SU-DHL-6 (cell line): ENCODE results near the gene MPZL1.

Experiments used
- H2AFZ ChIP-seq: fragments of 200-600 bp; sonication (generic); 2 replicates; pipeline ENCODE4 v1.6.1; 2014; ENCODE audit warnings: low read depth, mild to moderate bottlenecking, moderate library complexity, mixed read lengths, antibody characterized with exemption, low read length; ENCODE audit not compliant: severe bottlenecking
- H3F3A ChIP-seq: fragments of 200-600 bp; shearing (Covaris generic); 2 replicates; pipeline ENCODE4 v1.6.0; 2016; ENCODE audit warnings: antibody characterized with exemption, mild to moderate bottlenecking; ENCODE audit not compliant: insufficient read depth
- H3K27ac ChIP-seq: fragments of 200-600 bp; sonication (generic); 2 replicates; pipeline ENCODE4 v1.5.1; 2016; ENCODE audit warnings: low read depth, mild to moderate bottlenecking, low read length, moderate library complexity, mixed read lengths
- H3K27me3 ChIP-seq: fragments of 200-600 bp; sonication (generic), shearing (Covaris generic); 2 replicates; pipeline ENCODE4 v1.6.0; 2014; ENCODE audit warnings: mild to moderate bottlenecking, low read length
- H3K36me3 ChIP-seq: fragments of 200-600 bp; sonication (generic); 2 replicates; pipeline ENCODE4 v1.6.1; 2014; ENCODE audit warnings: mild to moderate bottlenecking, low read length, mixed read lengths
- H3K4me2 ChIP-seq: fragments of 300-600, 200-600 bp; shearing (Covaris generic), sonication (generic); 2 replicates; pipeline ENCODE4 v1.6.0; 2014; ENCODE audit warnings: low read length, low read depth, mild to moderate bottlenecking; ENCODE audit not compliant: poor library complexity, severe bottlenecking
- H3K4me3 ChIP-seq: fragments of 200-600 bp; sonication (generic); 2 replicates; pipeline ENCODE4 v1.5.1; 2014; ENCODE audit warnings: antibody characterized with exemption, low read length, mild to moderate bottlenecking, mixed read lengths; ENCODE audit not compliant: insufficient read depth, poor library complexity, severe bottlenecking
- H3K79me2 ChIP-seq: fragments of 200-600 bp; sonication (generic); 2 replicates; pipeline ENCODE4 v1.6.1; 2014; ENCODE audit warnings: mild to moderate bottlenecking, low read length, moderate library complexity; ENCODE audit not compliant: insufficient read depth
- H3K9ac ChIP-seq: fragments of 200-600 bp; sonication (generic); 2 replicates; pipeline ENCODE4 v1.7.0; 2014; ENCODE audit warnings: mild to moderate bottlenecking, low read length
- H3K9me2 ChIP-seq: fragments of 200-600 bp; sonication (generic); replicated peaks from 2 replicates; pipeline ENCODE4 v1.6.1; 2014; ENCODE audit warnings: low read length; ENCODE audit not compliant: insufficient read depth
- H3K9me3 ChIP-seq: fragments of 200-600 bp; sonication (generic); 2 replicates; pipeline ENCODE4 v1.6.1; 2014; ENCODE audit warnings: low read length, mixed read lengths; ENCODE audit not compliant: insufficient read depth
- H4K20me1 ChIP-seq: fragments of 200-600 bp; sonication (generic); 2 replicates; pipeline ENCODE4 v1.6.1; 2014; ENCODE audit warnings: low read depth, mild to moderate bottlenecking, antibody characterized with exemption, low read length, moderate library complexity, mixed read lengths
- CTCF ChIP-seq: fragments of 200-600 bp; sonication (generic); IDR thresholded peaks from one replicate; pipeline ENCODE4 v1.5.1; 2017; ENCODE audit warnings: antibody characterized with exemption, mild to moderate bottlenecking, low read length, moderate library complexity; ENCODE audit not compliant: insufficient read depth, poor library complexity, severe bottlenecking
- EZH2phosphoT487 ChIP-seq: fragments of 200-600 bp; sonication (generic), shearing (Covaris generic); conservative IDR thresholded peaks from 2 replicates; pipeline ENCODE4 v1.6.1; 2018; ENCODE audit warnings: mild to moderate bottlenecking, antibody characterized with exemption, low read length, moderate library complexity, mixed read lengths

MPZL1 gene

GRCh38 chr1:167683641-167684502 is 37.9 kb upstream of the MPZL1 start:
- TF ChIP-seq CTCF (no peak), EZH2phosphoT487 (no peak)
- no peaks in the 10 kb centered on the region for H3K36me3 ChIP-seq
- no peak overlapping the region for H3K4me3 ChIP-seq
- H4K20me1 ChIP-seq = no peaks in the 10 kb centered on the region
- H3F3A ChIP-seq = no peaks in the 10 kb centered on the region
- no peak overlapping the region for H3K4me2 ChIP-seq
- H3K27me3 ChIP-seq = no peaks in the 10 kb centered on the region
- no peak overlapping the region for H2AFZ ChIP-seq
- no peak overlapping the region for H3K27ac ChIP-seq
- H3K9me2 ChIP-seq = no peaks in the 10 kb centered on the region
- no peak overlapping the region for H3K9ac ChIP-seq
- H3K9me3 ChIP-seq = no peaks in the 10 kb centered on the region
- no peaks in the 10 kb centered on the region for H3K79me2 ChIP-seq

GRCh38 chr1:167685844-167686243 is 35.9 kb upstream of the MPZL1 start:
- no peaks in the 10 kb centered on the region for H3K36me3 ChIP-seq

GRCh38 chr1:167687919-167688519 is 33.8 kb upstream of the MPZL1 start:
- Histone ChIP-seq H3K9me2 (no peaks in the 10 kb centered on the region), H3K9me3 (no peaks in the 10 kb centered on the region), H3K4me3 (no peak overlapping the region), H3F3A (no peaks in the 10 kb centered on the region), H3K9ac (no peak overlapping the region), H3K27me3 (no peaks in the 10 kb centered on the region), H3K4me2 (no peak overlapping the region), H4K20me1 (no peaks in the 10 kb centered on the region), H3K79me2 (no peaks in the 10 kb centered on the region), H3K27ac (no peak overlapping the region; the same call in 1 of the 2 replicates), H2AFZ (no peak overlapping the region), H3K36me3 (no peaks in the 10 kb centered on the region)
- TF ChIP-seq CTCF = peak; percentile 94
- no peak for TF ChIP-seq EZH2phosphoT487

More at GRCh38 chr1:167685844-167686243, 35.9 kb upstream of the MPZL1 start:
- no peaks in the 10 kb centered on the region for H3K9me3 ChIP-seq
- no peaks in the 10 kb centered on the region for H3F3A ChIP-seq
- H3K9ac ChIP-seq = no peak overlapping the region
- H3K79me2 ChIP-seq = no peaks in the 10 kb centered on the region
- no peaks in the 10 kb centered on the region for H3K27me3 ChIP-seq
- H3K4me3 ChIP-seq = no peak overlapping the region
- H3K4me2 ChIP-seq = no peak overlapping the region
- no peak overlapping the region for H3K27ac ChIP-seq
- no peak overlapping the region for H2AFZ ChIP-seq
- no peaks in the 10 kb centered on the region for H3K9me2 ChIP-seq
- TF ChIP-seq CTCF (no peak), EZH2phosphoT487 (no peak)
- H4K20me1 ChIP-seq = no peaks in the 10 kb centered on the region
